ENCODE measurements around the gene CDKN2C. TPM values are rescaled to one million over a fixed set of nuclear protein-coding genes. Genes with fewer than 3 reads are reported as not detected.

The CDKN2C gene
- total and polyA plus RNA-seq, 9 donors = 17.4 to 65.6 (median 33.7) TPM

DNA sequence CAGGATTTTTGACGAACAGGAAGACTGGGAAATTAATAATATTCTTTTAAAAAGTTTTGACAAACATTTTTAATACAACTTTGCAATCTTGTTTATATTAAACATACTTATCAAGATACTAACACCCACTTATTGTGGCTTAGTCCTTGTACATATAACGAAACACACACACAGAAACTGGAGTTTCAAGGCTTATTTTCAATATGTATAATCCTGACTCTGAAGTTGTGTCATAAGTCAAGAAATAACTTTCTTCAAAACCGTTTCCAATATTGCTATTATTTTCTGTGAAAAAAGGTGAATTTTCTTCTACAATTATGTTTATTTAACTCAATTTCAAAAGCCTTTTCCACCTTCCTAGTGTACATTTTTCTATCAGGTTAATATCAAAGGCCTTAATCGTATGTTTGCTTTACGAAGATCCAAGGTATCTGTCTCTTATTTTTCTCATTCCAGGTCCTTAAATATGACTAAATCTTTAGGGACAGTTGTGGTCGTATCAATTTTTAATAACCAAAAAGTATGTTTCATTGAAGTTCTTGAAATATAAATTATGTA lies 1.8 kb downstream of the CDKN2C start:
- intact Hi-C loops (cut with DNase I) = loop anchor here in 1 of 4 donors (10.0 kb wide), 1 partner anchor 1953 kb away; the partner anchor contains the start of genes ECHDC2 and SCP2
- Histone ChIP-seq H3K4me3 (peak overlapping the region; percentile 15), H3K4me1 (ENCODE audit: insufficient read depth) (peaks cover 5% of the 10 kb centered on the region), H3K27ac (peak overlapping the region in 1 of 2 donors; percentile 98), H3K9me3 (no peaks in the 10 kb centered on the region), H3K36me3 (no peaks in the 10 kb centered on the region), H3K27me3 (no peaks in the 10 kb centered on the region)
- no peak for TF ChIP-seq POLR2A (IDR thresholded peaks at IDR 0.05)
- TF ChIP-seq, protein P1, sequence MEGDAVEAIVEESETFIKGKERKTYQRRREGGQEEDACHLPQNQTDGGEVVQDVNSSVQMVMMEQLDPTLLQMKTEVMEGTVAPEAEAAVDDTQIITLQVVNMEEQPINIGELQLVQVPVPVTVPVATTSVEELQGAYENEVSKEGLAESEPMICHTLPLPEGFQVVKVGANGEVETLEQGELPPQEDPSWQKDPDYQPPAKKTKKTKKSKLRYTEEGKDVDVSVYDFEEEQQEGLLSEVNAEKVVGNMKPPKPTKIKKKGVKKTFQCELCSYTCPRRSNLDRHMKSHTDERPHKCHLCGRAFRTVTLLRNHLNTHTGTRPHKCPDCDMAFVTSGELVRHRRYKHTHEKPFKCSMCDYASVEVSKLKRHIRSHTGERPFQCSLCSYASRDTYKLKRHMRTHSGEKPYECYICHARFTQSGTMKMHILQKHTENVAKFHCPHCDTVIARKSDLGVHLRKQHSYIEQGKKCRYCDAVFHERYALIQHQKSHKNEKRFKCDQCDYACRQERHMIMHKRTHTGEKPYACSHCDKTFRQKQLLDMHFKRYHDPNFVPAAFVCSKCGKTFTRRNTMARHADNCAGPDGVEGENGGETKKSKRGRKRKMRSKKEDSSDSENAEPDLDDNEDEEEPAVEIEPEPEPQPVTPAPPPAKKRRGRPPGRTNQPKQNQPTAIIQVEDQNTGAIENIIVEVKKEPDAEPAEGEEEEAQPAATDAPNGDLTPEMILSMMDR (IDR thresholded peaks at IDR 0.05) = no peak
- TF ChIP-seq EP300 (IDR thresholded peaks at IDR 0.05) = no peak
- DNase-seq = no peak
- 35 to 48% (median 43%) methylated on average over 6 of the region's 6 CpGs for WGBS, 3 donors

DNA sequence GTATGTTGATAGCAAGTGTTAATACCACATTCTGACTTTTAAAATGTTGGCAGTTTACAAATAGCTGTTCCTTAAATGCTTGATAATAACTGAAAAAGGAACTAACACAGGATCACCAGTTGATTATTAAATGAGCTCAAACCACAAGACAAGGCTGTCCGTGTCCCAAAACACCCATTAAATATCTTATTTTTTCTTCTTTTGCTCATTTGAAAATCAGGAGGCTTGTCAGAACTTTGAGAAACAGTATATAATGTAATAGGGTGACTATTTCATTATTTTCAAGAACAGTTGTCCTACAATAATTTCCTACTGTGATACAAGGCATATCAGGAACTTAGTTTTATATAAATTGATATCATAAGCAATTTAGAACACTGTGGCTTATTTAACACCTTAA lies 2.7 kb downstream of the CDKN2C start:
- TF ChIP-seq, protein P1 (IDR thresholded peaks at IDR 0.05) = no peak
- DNase-seq = no peak
- Histone ChIP-seq H3K27ac (peak overlapping the region in 1 of 2 donors; percentile 30), H3K4me1 (ENCODE audit: insufficient read depth) (peaks cover 5% of the 10 kb centered on the region), H3K36me3 (no peaks in the 10 kb centered on the region), H3K4me3 (no peak overlapping the region), H3K9me3 (no peaks in the 10 kb centered on the region), H3K27me3 (no peaks in the 10 kb centered on the region)
- intact Hi-C loops (cut with DNase I) = loop anchor here in 1 of 4 donors (10.0 kb wide), 1 partner anchor 1952 kb away; the partner anchor contains the start of genes ECHDC2 and SCP2
- WGBS, 3 donors = 13 to 34% (median 13%) methylated on average over 1 of the region's 1 CpG

DNA sequence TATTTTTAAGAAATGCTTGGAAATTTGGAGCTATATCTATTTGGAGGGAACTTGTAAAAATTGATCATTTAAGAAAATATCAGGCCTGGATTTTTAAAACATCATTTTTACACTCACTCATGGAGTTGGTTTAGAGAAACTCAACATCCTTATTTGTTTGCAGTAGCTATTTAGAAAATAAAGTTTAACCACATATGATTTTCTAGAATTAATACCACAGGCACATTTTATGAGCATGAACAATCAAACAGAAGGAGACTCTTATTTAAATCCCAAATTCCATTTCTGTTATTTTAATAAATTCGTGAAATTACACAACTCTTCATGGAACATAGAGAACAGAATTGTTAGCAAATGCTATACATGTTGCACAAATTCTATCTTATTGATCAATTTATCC lies 3.2 kb downstream of the CDKN2C start:
- no peaks in the 10 kb centered on the region for H3K27me3 ChIP-seq
- H3K27ac ChIP-seq = peak overlapping the region in 1 of 2 donors; percentile 30
- 82 to 88% (median 83%) methylated on average over 1 of the region's 1 CpG for WGBS, 3 donors
- no peak for DNase-seq
- no peak for TF ChIP-seq EP300 (IDR thresholded peaks at IDR 0.05)
- TF ChIP-seq, protein P1 (IDR thresholded peaks at IDR 0.05) = no peak
- TF ChIP-seq POLR2A (IDR thresholded peaks at IDR 0.05) = no peak
- intact Hi-C loops (cut with DNase I) = loop anchor here in 1 of 4 donors (10.0 kb wide), 1 partner anchor 1952 kb away; the partner anchor contains the start of genes ECHDC2 and SCP2
- H3K9me3 ChIP-seq = no peaks in the 10 kb centered on the region
- H3K36me3 ChIP-seq = no peaks in the 10 kb centered on the region
- no peak overlapping the region for H3K4me3 ChIP-seq
- peaks cover 5% of the 10 kb centered on the region for H3K4me1 ChIP-seq (ENCODE audit: insufficient read depth)

DNA sequence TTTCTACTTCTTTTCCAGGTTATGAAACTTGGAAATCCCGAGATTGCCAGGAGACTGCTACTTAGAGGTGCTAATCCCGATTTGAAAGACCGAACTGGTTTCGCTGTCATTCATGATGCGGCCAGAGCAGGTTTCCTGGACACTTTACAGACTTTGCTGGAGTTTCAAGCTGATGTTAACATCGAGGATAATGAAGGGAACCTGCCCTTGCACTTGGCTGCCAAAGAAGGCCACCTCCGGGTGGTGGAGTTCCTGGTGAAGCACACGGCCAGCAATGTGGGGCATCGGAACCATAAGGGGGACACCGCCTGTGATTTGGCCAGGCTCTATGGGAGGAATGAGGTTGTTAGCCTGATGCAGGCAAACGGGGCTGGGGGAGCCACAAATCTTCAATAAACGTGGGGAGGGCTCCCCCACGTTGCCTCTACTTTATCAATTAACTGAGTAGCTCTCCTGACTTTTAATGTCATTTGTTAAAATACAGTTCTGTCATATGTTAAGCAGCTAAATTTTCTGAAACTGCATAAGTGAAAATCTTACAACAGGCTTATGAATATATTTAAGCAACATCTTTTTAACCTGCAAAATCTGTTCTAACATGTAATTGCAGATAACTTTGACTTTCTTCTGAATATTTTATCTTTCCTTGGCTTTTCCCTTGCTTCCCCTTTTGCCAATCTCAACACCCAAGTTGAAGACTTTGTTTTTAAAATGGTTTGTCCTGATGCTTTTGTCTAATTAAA lies 4.0 kb downstream of the CDKN2C start:
- H3K27ac ChIP-seq = peak overlapping the region in 1 of 2 donors; percentile 15
- no peaks in the 10 kb centered on the region for H3K27me3 ChIP-seq
- no peak for TF ChIP-seq POLR2A (IDR thresholded peaks at IDR 0.05)
- TF ChIP-seq, protein P1 (IDR thresholded peaks at IDR 0.05) = no peak
- TF ChIP-seq EP300 (IDR thresholded peaks at IDR 0.05) = no peak
- H3K4me3 ChIP-seq = no peak overlapping the region
- no peaks in the 10 kb centered on the region for H3K36me3 ChIP-seq
- intact Hi-C loops (cut with DNase I) = loop anchor here in 1 of 4 donors (10.0 kb wide), 1 partner anchor 1951 kb away; the partner anchor contains the start of genes ECHDC2 and SCP2
- 89% methylated on average over 13 of the region's 13 CpGs for WGBS, 3 donors
- no peak for DNase-seq
- no peaks in the 10 kb centered on the region for H3K9me3 ChIP-seq
- peaks cover 5% of the 10 kb centered on the region for H3K4me1 ChIP-seq (ENCODE audit: insufficient read depth)
